H1 (cell line): Measurements from ENCODE around the gene FPR3. TPM values are rescaled to one million over a fixed set of nuclear protein-coding genes. Genes with fewer than 3 reads are reported as not detected.

Experiments
- CTCF ChIA-PET: fragments of 300-600 bp; sonication (Branson Sonifier 250); formaldehyde crosslinking; loops from one replicate; lab custom pipeline; 2021; ENCODE audit not compliant: partially characterized antibody; lab: Charles Lee
- POLR2A ChIA-PET: fragments of 300-600 bp; sonication (Branson Sonifier 250); formaldehyde crosslinking; loops from one replicate; lab custom pipeline; 2021; ENCODE audit warnings: inconsistent platforms; ENCODE audit not compliant: partially characterized antibody; lab: Charles Lee
- DNase-seq, 2 experiments: peaks; one replicate each; pipeline versions ENCODE4 v3.0.0 to v3.0.0-alpha.2; 2010 to 2022; ENCODE audit warnings: low spot score in 2 of 2, low read depth in 1 of 2, mixed read lengths in 1 of 2
- FAIRE-seq: peaks from 2 replicates; lab custom pipeline; 2011; peaks lifted over from hg19 to GRCh38; lab: Jason Lieb, UNC
- H2AFZ ChIP-seq: 2 replicates; pipeline ENCODE4 v1.8.1; 2012; ENCODE audit warnings: low read length, inconsistent platforms
- H2AK5ac ChIP-seq: 2 replicates; pipeline ENCODE4 v1.6.1; 2013; ENCODE audit warnings: low read depth, low read length
- H2BK120ac ChIP-seq: replicated peaks from 2 replicates; pipeline ENCODE3; 2013; ENCODE audit warnings: low read depth, low read length, inconsistent platforms
- H2BK12ac ChIP-seq: 2 replicates; pipeline ENCODE4 v1.6.1; 2013; ENCODE audit warnings: low read depth, low read length
- H2BK15ac ChIP-seq: 2 replicates; pipeline ENCODE4 v1.6.1; 2013; ENCODE audit warnings: low read length
- H2BK20ac ChIP-seq: 2 replicates; pipeline ENCODE4 v1.6.1; 2013; ENCODE audit warnings: low read length
- H2BK5ac ChIP-seq: 2 replicates; pipeline ENCODE4 v1.6.1; 2013; ENCODE audit warnings: low read depth, low read length
- H3K14ac ChIP-seq: 2 replicates; pipeline ENCODE4 v1.6.1; 2013; ENCODE audit warnings: inconsistent platforms; ENCODE audit not compliant: insufficient read length
- H3K18ac ChIP-seq: 2 replicates; pipeline ENCODE4 v1.6.1; 2013; ENCODE audit warnings: low read length; ENCODE audit errors: extremely low read depth
- H3K23ac ChIP-seq: 2 replicates; pipeline ENCODE4 v1.6.1; 2013; ENCODE audit warnings: inconsistent platforms; ENCODE audit not compliant: insufficient read length
- H3K23me2 ChIP-seq: 2 replicates; pipeline ENCODE4 v1.6.1; 2013; ENCODE audit warnings: low read depth, low read length
- H3K27ac ChIP-seq: 2 replicates; pipeline ENCODE4 v1.6.1; 2011; ENCODE audit warnings: low read depth, low read length, inconsistent platforms
- H3K27me3 ChIP-seq, 4 experiments: replicated peaks in 1 of 4; 1 replicate in 1 of 4; 2 replicates in 3 of 4; pipeline versions ENCODE4 v1.6.1 to v1.8.1; 2011 to 2013; ENCODE audit warnings: low read length in 3 of 4, mild to moderate bottlenecking in 3 of 4, inconsistent platforms in 2 of 4, mixed read lengths in 2 of 4, moderate library complexity in 1 of 4; ENCODE audit not compliant: control insufficient read depth in 3 of 4, insufficient read depth in 3 of 4; ENCODE audit errors: extremely low read depth in 1 of 4
- H3K36me3 ChIP-seq, 4 experiments: 2 replicates each; pipeline versions ENCODE4 v1.6.1 to v1.8.1; 2011 to 2013; ENCODE audit warnings: mild to moderate bottlenecking in 4 of 4, low read length in 3 of 4, moderate library complexity in 2 of 4, control low read depth in 1 of 4, inconsistent platforms in 1 of 4; ENCODE audit not compliant: insufficient read depth in 4 of 4, control insufficient read depth in 2 of 4
- H3K4ac ChIP-seq: replicated peaks from 2 replicates; pipeline ENCODE3; 2013; ENCODE audit warnings: low read length, low read depth, mixed read lengths, inconsistent platforms; ENCODE audit not compliant: insufficient read length
- H3K4me1 ChIP-seq, 4 experiments: replicated peaks in 1 of 4; 1 replicate in 1 of 4; 2 replicates in 3 of 4; pipeline versions ENCODE4 v1.6.1 to v1.8.1; 2011 to 2013; ENCODE audit warnings: low read length in 3 of 4, inconsistent platforms in 2 of 4, mixed read lengths in 1 of 4; ENCODE audit not compliant: insufficient read depth in 4 of 4, control insufficient read depth in 3 of 4
- H3K4me2 ChIP-seq, 2 experiments: 2 replicates each; pipeline versions ENCODE4 v1.6.1 to v1.8.1; 2011 to 2013; ENCODE audit warnings: low read depth in 2 of 2, low read length in 2 of 2, control low read depth in 1 of 2, inconsistent platforms in 1 of 2, mild to moderate bottlenecking in 1 of 2; ENCODE audit not compliant: insufficient read depth in 1 of 2
- H3K4me3 ChIP-seq, 4 experiments: fragments of 200-600, 300-600 bp in 1 of 4; sonication (generic), shearing (Covaris generic), sonication (Bioruptor Twin) in 1 of 4; 2 replicates each; pipeline versions ENCODE4 v1.5.1 to v1.8.1; 2011 to 2016; ENCODE audit warnings: low read length in 4 of 4, low read depth in 3 of 4, control low read depth in 2 of 4, inconsistent platforms in 2 of 4, mild to moderate bottlenecking in 2 of 4, mixed read lengths in 1 of 4, moderate library complexity in 1 of 4; ENCODE audit not compliant: insufficient read depth in 2 of 4; ENCODE audit errors: extremely low read depth in 1 of 4
- H3K56ac ChIP-seq: replicated peaks from 2 replicates; pipeline ENCODE3; 2013; ENCODE audit warnings: low read depth, mild to moderate bottlenecking, mixed read lengths, low read length, inconsistent platforms; ENCODE audit not compliant: insufficient read length
- H3K79me1 ChIP-seq: 2 replicates; pipeline ENCODE4 v1.6.1; 2013; ENCODE audit warnings: low read depth, low read length, control low read depth
- H3K79me2 ChIP-seq, 2 experiments: 2 replicates each; pipeline versions ENCODE4 v1.6.1 to v1.8.1; 2012 to 2013; ENCODE audit warnings: low read length in 2 of 2, mild to moderate bottlenecking in 2 of 2, inconsistent platforms in 1 of 2; ENCODE audit not compliant: insufficient read depth in 2 of 2, control insufficient read depth in 1 of 2
- H3K9ac ChIP-seq, 4 experiments: replicated peaks in 1 of 4; 1 replicate in 1 of 4; 2 replicates in 3 of 4; pipeline versions ENCODE4 v1.6.1 to v1.8.1; 2011 to 2013; ENCODE audit warnings: low read depth in 3 of 4, low read length in 3 of 4, control low read depth in 2 of 4, mild to moderate bottlenecking in 2 of 4, moderate library complexity in 2 of 4, inconsistent platforms in 1 of 4; ENCODE audit errors: extremely low read depth in 1 of 4
- H3K9me3 ChIP-seq, 2 experiments: 2 replicates each; pipeline versions ENCODE4 v1.6.1 to v1.8.1; 2012 to 2013; ENCODE audit warnings: mild to moderate bottlenecking in 2 of 2, moderate library complexity in 2 of 2, control low read depth in 1 of 2, inconsistent platforms in 1 of 2, low read depth in 1 of 2, low read length in 1 of 2, mixed read lengths in 1 of 2; ENCODE audit not compliant: insufficient read depth in 2 of 2
- H4K20me1 ChIP-seq, 2 experiments: replicated peaks in 1 of 2; 2 replicates each; pipeline versions ENCODE3 to v1.8.1; 2011 to 2013; ENCODE audit warnings: inconsistent platforms in 2 of 2, low read length in 2 of 2, mild to moderate bottlenecking in 1 of 2; ENCODE audit not compliant: insufficient read depth in 2 of 2, control insufficient read depth in 1 of 2
- H4K5ac ChIP-seq: 2 replicates; pipeline ENCODE4 v1.6.1; 2013; ENCODE audit warnings: low read length, low read depth, mixed read lengths, inconsistent platforms; ENCODE audit not compliant: insufficient read length
- H4K8ac ChIP-seq: 2 replicates; pipeline ENCODE4 v1.8.0; 2013; ENCODE audit warnings: mild to moderate bottlenecking, moderate library complexity, low read length, inconsistent platforms; ENCODE audit not compliant: insufficient read depth; ENCODE audit errors: extremely low read depth
- H4K91ac ChIP-seq: replicated peaks from 2 replicates; pipeline ENCODE3; 2013; ENCODE audit warnings: low read length, mixed read lengths, inconsistent platforms; ENCODE audit not compliant: insufficient read length
- MAFK ChIP-seq: IDR thresholded peaks from 2 replicates; pipeline ENCODE4 v1.6.1; 2012; ENCODE audit warnings: low read depth, mild to moderate bottlenecking, improper control_type of control experiment, low read length
- MAX ChIP-seq: IDR thresholded peaks from 2 replicates; pipeline ENCODE4 v1.6.1; 2012; ENCODE audit warnings: inconsistent platforms
- RFX5 ChIP-seq: IDR thresholded peaks from 2 replicates; pipeline ENCODE4 v1.6.1; 2011; ENCODE audit warnings: low read depth, low read length, improper control_type of control experiment, borderline replicate concordance
- SRF ChIP-seq: IDR thresholded peaks from 2 replicates; pipeline ENCODE4 v1.6.1; 2011; ENCODE audit warnings: mild to moderate bottlenecking, low read depth, low read length, moderate library complexity
- WGBS, 2 experiments: shearing (Covaris generic) in 1 of 2; methylation state at CpG; one replicate each; pipeline versions ENCODE4 v1.1.6 to v1.1.7; 2013 to 2015; ENCODE audit warnings: low lambda C conversion rate in 2 of 2, mixed read lengths in 2 of 2, inconsistent platforms in 1 of 2, low coverage in 1 of 2, missing lambda C conversion rate in 1 of 2; ENCODE audit not compliant: insufficient replicate concordance in 2 of 2, insufficient coverage in 1 of 2, insufficient read length in 1 of 2; ENCODE audit errors: extremely low coverage in 1 of 2, missing lambda C conversion rate in 1 of 2; 5-methylcytosine and 5-hydroxymethylcytosine counted together
- polyA plus RNA-seq, 7 experiments: library from polyadenylated mRNA; depleted of rRNA in 3 of 7; stranded (reverse) in 5 of 7; unstranded in 2 of 7; fragments of >200 nt in 5 of 7; fragments of 200-250 nt in 2 of 7; gene quantifications; 1 replicate in 5 of 7; 2 replicates in 1 of 7; 4 replicates in 1 of 7; pipeline versions ENCODE4 v1.2.1 to v1.2.3, GENCODE V29; 2011 to 2013; ENCODE audit warnings: missing spikeins in 2 of 7, mixed read lengths in 2 of 7
- total RNA-seq: library from RNA; stranded (reverse); fragmentation: NEBNext Ultra II Directional; extraction: Animal tissue kit (Norgen Biotek cat#: 25700); gene quantifications from 2 replicates; pipeline ENCODE4 v1.2.1, GENCODE V29; 2021

Gene FPR3
- total and polyA plus RNA-seq, 2 of the 8 experiments (the other 6 are each of a cell fraction or from before 2014, with no cell fraction given), result not detected

GRCh38 chr19:51809787-51810186 lies 14.8 kb downstream of the FPR3 start:
- CTCF ChIA-PET, result interaction anchor here (1.8 to 2.2 kb wide), 2 partner anchors 27 to 32 kb away, joined by 4 to 8 read pairs; no protein-coding TSS in a partner anchor
- no peak overlapping the region for H2BK15ac ChIP-seq
- no peaks in the 10 kb centered on the region for H3K79me1 ChIP-seq
- no peak overlapping the region for H4K91ac ChIP-seq
- no peak overlapping the region for H2AK5ac ChIP-seq
- no peak overlapping the region for H3K4me3 ChIP-seq
- H3K9ac ChIP-seq, result no peak overlapping the region
- no peak overlapping the region for H3K56ac ChIP-seq
- no peak overlapping the region for H4K5ac ChIP-seq
- no peaks in the 10 kb centered on the region; the same call in 1 of the 2 replicates for H3K23me2 ChIP-seq
- H3K36me3 ChIP-seq, result peaks cover 0 to 8% (median 0%) of the 10 kb centered on the region in 4 experiments; a peak in 2 of 8 replicates
- no peaks in the 10 kb centered on the region for H3K27me3 ChIP-seq
- H3K9me3 ChIP-seq, result peaks cover 17 to 36% of the 10 kb centered on the region in 2 experiments
- WGBS, 2 experiments, result 78% methylated on average over 4 of the region's 4 CpGs; no CpG with 5 or more reads in 1 of the 2 experiments
- no peak overlapping the region for H3K27ac ChIP-seq
- H2BK12ac ChIP-seq, result no peak overlapping the region
- no peak overlapping the region for H3K4ac ChIP-seq
- H3K4me2 ChIP-seq, result no peak overlapping the region
- POLR2A ChIA-PET, result no interaction called here
- no peaks in the 10 kb centered on the region for H3K79me2 ChIP-seq
- no peak overlapping the region for H3K23ac ChIP-seq
- no peak overlapping the region for H2BK20ac ChIP-seq
- no peak overlapping the region for H2BK5ac ChIP-seq
- no peak overlapping the region for H3K14ac ChIP-seq
- H4K8ac ChIP-seq, result no peak overlapping the region
- DNase-seq (no peak), FAIRE-seq (no peak)
- H3K4me1 ChIP-seq, result peaks cover 0 to 5% (median 1%) of the 10 kb centered on the region in 4 experiments; a peak in 3 of 7 replicates
- no peak overlapping the region for H3K18ac ChIP-seq
- no peak overlapping the region for H2AFZ ChIP-seq
- H4K20me1 ChIP-seq, result no peaks in the 10 kb centered on the region
- no peak overlapping the region for H2BK120ac ChIP-seq
- no peak for TF ChIP-seq MAFK
- no peak for TF ChIP-seq RFX5
- no peak for TF ChIP-seq SRF
- TF ChIP-seq MAX, result no peak
